ENCODE measurements around the gene GOLIM4.
"Not testable (repeated sequence)": the region's sequence is repeated elsewhere in the genome, so short reads cannot be mapped to it uniquely, and the experiment has no call there.

GOLIM4 gene

DNA sequence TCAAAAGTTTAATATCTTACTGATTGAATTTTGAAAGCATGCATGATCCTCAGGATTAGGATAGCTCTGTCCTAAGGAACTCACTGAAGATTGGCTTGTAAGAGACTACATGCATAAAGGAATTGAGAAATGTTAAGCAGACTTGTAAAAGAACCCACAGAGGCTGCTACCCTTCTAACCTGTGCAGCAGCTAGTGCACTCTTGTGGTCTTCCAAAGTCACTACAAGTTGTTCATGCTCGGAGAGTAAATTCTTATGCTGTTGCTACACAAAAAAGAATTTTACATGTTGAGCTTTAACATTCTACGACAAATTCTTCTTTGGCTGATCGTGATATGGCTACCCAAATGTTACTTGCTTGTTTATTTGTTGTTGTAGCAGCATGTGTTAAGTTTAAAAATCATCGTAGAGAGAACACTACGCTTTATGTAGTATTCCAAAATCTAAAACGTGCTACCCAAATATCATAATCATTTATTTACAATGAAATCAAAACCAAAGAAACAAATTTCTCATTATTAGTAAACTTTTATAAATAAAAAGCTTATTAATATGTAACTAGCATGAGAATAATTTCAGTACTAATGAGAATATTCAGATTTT, 55.0 kb downstream of the GOLIM4 start:
- peak; percentile 60 for DNase-seq

DNA sequence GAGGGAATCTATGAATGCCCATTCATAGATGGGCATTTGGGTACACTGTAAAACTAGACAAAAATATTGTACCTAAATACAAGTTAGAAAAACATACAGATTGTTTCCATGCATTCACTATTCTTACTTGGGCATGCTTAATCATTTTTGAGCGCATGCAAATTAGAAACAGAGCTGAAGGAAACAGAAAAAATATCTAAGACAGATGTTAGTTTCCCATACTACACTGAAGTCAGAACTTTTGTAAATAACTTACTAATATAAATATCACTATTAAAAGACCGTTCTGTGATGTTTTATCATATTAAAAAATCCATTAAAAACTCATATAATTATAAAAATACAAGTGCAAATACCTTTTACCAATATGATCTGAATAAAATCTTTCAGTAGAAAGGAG, 58.7 kb downstream of the GOLIM4 start:
- DNase-seq, result no peak

DNA sequence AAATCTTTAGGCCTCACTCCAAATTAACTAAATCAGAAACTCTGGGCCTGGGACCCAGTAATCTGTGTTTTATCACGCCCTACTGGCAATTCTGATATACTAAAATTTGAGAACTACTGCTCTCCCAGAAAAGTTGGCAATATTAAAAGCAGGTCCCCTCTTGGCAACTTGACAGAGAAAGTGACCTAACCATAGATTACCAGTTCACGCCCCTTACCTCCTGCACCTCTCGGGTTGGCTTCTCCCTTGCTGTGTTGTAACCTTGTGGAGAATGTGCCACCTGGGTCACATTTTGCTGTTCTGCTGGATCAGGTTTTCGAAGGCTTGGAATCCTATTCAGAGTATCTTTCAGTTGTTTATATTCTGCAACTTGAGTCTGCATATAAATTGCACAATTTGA, 59.1 kb downstream of the GOLIM4 start:
- DNase-seq, result no peak

DNA sequence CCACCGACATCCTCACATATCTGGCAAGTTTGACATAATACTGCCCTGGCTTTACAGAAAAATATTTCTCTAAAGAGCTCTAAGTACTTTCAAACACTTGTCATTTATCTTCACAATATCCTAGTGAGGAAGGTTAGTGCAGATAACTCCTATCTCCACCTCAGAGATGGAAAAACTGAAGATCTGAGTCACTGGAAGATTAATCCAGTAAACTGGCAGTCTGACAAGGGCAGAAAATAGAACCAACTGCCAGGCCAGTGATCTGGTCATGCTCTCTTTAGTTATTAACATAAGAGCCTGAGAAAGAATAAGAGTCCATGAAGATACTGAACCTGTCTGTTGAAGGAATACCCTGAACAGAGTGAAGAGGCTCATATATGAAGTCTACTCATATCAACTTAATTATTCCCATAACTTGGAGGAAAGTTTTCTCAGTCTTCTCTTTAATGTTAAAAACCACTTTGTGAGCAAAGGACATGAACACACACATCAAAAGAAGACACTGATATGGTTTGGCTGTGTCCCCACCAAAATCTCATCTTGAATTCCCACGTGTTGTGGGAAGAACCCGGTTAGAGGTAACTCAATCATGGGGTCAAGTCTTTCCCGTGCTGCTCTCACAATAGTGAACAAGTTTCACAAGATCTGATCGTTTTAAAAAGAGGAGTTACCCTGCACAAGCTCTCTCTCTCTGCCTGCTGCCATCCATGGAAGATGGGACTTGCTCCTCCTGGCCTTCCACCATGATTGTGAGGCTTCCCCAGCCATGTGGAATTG, 61.4 kb downstream of the GOLIM4 start:
- DNase-seq, result no peak

DNA sequence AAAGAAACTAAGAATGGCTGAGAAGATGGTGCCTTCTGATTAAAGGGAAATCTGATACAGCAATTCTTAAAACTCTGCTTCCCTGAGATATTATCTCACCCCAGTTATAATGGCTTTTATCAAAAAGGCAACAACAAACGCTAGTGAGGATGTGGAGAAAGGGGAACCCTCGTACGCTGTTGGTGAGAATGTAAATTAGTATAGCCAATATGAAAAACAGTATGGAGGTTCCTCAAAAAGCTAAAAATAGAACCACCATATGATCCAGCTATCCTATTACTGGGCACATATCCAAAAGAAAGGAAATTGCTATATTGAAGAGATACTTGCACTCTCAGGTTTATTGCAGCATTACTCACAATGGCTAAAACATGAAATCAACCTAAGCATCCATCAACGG, 65.1 kb downstream of the GOLIM4 start:
- DNase-seq, result peak; percentile 7

DNA sequence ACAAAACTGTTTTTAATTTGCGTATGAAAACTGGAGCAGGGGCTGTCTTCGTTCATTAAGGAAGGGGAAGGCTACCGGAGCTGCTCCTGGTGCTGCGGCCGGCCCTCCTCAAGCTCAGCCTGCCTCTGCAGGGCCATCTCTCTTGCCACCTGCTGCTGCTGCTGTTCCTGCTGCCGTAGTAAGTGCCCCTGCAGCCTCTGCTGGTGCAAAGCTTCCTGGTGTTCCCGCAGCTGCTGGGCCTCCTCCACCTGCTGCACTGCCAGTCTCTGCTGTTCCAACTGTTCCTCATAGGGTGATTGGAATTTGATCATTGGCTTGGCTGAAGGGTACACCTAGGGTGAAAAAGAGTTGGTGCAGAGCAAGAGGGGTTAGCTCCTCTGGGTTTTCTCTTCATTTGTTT, 66.0 kb downstream of the GOLIM4 start:
- no peak for DNase-seq

DNA sequence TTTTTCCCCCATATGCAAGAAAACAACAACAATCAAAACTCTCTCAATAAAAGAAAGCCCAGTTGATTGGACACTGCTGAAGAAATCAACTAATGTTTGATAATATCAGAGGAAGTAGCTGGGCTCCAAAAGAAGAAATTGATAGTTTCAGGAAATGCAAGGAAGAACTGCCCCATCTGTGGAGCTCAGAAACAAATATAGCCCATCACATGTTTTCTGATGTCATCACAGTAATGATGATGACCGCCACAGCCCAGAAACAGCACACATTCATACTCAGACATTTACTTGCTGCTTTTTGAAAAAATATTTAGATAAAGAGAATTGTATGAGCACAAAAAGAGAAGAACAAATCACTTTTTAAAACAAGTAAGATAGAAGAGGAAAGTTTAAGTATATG, 67.6 kb downstream of the GOLIM4 start:
- no peak for DNase-seq

DNA sequence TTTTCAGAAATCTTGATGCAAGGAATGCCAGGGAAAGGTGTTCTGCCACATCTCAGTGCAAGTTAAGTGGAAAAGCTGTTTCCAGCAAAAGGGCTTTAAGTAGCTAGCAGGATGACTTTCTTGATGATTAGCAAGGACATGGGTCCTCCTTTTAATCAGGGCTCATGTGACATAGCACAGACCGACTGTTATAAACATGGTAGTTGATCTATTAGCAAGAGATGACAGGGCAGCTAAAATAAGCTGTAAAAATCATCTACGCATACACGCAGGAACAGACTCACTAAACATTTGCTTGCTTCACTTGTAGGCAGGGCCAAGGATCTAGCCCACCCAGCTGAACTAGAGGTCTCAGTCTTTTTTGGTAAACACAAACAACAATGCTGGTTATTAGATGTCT, 69.0 kb downstream of the GOLIM4 start:
- DNase-seq, result no peak

DNA sequence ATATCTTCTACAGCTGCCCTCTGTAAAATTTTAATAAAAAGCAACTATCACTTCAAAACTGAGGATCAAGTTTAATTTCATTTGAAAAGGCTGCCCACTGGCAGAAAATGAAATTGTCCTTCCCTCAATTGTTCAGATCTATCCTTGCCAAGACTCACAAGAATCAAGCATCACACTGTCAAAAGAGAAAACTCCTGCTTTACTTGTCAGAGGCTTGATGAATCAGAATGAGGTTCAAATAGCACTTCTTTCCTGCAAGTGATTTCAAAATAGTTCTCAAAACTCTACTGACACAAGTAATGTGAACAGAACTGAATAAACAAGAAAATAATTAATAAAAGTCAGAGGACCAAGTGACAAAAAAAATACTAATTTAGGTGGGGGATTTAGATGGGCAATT, 70.6 kb downstream of the GOLIM4 start:
- no peak for DNase-seq

DNA sequence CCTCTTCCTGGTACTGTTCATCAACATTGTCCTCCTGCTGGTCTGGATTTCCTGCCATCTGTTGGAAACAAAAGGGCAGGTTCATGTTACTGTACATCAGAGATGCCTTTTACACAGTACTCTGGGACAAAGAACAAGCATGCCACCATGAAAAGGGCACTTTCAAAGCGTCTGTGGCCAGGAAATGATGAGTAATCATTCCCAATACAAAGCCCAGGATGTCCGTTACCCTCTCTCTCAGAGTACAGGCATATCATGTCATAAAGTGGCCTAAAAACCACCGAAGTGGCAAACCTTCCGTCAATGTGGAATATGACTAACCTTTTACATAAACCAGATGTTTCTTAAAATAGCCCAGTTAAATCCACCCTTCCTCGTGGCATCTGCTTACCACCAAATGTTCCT, 71.2 kb downstream of the GOLIM4 start:
- peak; percentile 77 for DNase-seq

DNA sequence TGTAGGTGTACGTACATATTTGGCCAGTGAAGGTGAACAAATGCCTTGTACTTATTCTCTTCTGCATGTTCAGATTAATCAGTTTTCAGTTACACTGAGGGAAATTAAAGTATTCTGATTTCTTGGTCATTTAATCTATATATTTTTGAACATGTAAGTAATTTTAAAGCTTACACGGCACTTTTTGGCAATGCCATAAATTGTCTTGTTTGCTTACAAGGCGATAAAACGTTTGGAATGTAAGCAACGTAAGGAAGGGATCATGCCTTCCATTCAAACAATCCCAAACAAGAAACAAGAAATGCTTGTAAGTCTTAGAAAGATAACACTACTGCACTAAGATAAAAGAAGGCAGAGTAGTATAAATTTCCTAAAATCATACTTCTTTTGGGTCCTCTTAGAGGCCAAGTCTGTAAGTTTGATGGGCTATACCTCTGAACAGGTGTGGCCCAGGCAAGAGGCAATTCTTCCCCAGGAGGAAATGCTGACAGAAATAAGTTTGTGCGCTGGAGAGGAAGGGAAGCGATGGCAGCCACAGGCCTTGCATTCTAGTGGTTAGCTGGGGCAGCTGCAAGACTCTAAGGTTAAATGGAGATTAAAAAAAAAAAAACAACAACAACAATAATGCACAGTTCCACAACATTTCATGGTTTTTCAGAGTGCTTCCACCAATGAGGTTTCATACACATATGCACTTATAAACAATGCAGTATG, 73.8 kb downstream of the GOLIM4 start:
- DNase-seq, result no peak

DNA sequence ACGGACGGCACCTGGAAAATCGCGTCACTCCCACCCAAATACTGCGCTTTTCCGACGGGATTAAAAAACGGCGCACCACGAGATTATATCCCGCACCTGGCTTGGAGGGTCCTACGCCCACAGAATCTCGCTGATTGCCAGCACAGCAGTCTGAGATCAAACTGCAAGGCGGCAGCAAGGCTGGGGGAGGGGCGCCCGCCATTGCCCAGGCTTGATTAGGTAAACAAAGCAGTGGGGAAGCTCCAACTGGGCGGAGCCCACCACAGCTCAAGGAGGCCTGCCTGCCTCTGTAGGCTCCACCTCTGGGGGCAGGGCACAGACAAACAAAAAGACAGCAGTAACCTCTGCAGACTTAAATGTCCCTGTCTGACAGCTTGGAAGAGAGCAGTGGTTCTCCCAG, 84.4 kb downstream of the GOLIM4 start:
- DNase-seq, result not testable (repeated sequence)

DNA sequence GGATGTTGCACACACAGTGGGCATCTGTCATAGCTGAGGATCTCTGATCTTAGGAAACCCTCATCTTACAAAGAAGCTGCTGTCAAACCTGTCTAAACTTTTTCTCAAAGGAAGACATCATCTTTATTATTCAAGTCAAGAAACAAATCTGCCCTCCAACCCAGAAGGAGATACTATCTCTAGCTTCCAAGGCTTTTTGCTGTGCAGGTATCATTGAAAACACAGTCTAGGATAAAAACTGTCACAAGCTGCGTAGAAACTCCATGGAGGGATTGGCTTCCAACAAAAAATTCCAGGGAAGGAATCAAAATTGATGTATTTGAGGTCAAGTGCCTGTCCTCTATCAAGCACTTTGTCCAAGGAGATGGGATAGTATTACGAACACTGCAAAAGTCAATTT, 89.1 kb downstream of the GOLIM4 start:
- DNase-seq, result no peak

DNA sequence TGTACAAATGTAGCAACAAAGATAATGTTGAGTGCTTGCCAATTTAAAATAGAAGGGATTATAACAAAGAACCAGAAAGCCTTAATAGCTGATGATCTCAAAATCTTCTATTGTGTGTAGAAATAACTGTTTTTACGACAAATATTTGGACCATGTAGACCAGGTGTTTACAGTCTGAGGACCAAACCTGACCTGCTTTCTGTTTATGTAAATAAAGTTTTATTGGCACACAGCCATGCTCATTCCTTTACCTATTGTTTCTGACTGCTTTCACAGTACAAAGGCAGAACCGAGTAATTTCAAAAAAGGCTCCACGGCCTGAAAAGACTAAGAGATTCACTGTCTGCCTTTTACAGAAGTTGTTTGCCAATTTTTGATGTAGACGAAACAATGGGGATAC, 91.8 kb downstream of the GOLIM4 start:
- no peak for DNase-seq

DNA sequence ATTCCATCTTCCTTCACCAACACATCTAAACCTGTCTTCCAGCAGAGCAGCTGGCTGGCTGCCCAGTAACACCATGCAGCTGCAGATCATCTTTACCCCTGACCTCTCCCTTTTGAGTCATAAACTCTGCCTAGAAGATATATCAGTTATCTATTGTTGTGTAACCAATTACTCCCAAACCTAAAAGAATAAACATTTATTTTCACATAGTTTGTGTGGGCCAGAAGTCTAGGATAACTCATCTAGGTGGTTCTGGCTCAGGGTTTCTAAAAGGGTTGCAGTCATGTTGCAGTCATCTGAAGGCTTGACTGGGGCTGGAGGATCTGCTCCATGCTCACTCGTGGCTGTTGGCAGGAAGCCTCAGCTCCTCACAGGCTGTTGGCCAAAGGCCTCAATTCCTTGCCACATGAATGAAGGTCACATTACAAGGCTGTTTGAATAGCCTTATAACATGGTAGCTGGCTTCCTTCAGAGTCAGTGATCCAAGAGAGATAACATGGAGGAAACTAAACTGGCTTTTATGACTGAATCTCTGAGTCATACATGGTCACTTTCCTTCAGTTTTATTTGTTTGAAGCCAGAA, 92.8 kb downstream of the GOLIM4 start:
- no peak for DNase-seq

DNA sequence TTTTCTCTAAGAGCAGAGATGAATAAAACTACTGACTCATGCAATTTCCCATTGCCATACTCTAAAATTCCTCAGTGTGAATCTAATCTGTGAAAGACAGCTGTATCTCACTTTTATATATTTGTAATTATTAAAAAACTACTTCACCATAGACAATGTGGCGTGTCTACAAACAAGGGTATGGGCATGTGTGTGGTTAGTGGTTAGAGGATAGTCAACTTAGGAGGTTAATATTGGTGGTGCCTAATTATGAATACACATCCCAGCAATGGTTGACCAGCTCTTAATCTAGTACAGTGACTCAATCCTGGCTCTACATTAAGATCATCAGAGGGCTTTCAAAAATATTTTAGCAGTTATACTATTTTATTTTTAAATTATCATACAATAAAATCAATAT, 94.5 kb downstream of the GOLIM4 start:
- DNase-seq, result no peak

DNA sequence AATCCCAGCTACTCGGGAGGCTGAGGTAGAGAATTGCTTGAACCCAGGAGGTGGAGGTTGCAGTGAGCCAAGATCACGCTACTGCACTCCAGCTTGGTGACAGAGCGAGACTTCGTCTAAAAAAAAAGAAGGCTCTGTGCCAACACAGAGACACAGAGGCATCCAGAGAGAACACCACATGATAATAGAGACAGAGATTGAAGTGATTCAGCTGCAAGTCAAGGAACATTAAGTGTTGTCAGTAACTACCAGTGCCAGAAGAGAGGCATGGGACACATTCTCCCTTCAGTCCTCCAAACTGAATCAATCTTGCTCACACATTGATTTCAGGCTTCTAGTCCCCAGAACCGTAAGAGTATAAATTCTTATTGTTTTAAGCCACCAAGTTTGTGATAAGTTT, 97.5 kb downstream of the GOLIM4 start:
- no peak for DNase-seq

DNA sequence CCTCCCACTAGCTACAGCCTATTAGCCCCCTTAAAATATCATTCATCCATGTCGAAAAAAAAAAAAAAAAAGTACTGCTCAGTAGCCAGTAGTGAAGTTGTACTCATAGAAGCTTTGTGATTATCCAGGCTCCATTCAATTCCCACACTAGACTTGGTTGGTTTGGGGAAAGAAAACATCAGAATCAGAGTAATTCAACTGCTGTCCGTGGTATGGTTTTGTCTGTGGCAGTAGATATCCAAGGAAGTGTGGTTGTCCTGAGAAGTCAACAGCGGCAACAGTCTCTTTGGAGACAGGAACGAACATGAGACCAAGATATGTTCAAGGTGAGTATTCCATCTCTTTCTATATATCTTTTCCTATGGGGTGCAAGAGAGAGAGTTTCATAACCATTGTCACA, 99.2 kb downstream of the GOLIM4 start:
- no peak for DNase-seq

DNA sequence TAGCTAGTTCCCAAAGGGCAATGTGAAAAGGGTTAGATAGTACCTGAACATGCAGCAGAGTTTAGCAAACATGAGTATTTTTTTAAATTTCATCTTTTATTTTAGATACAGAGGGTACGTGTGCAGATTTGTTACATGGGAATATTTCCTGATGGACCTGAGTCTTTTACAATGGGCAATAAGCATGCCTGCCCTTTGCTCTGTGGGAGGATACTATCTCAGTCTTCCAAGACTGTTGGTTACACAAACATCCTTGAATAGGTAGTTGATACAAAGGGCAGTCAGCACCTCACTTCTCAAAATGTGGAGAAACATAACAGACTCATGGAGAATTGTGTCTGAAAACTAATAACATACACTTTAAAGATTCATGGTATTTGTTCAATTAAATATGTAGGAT, 103.3 kb downstream of the GOLIM4 start:
- DNase-seq, result no peak

DNA sequence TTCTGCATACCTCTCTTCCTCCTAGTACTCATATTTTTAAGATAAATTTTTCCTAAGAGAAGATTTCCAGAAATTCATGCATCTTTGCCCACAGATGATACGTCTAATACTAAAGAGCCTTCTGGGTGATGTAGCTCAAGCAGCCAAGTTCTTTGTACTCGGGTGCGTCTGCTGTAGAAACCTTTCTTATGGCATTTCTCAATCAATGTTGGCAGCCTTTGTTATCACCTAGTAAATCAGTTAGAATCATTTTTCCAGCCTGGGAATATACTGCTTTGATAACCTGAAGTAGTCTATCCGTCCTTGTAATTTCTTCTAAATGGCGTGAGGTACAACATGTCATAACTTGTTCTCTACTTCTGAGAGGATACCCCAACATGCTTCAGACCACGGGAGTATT, 104.5 kb downstream of the GOLIM4 start:
- no peak for DNase-seq

DNA sequence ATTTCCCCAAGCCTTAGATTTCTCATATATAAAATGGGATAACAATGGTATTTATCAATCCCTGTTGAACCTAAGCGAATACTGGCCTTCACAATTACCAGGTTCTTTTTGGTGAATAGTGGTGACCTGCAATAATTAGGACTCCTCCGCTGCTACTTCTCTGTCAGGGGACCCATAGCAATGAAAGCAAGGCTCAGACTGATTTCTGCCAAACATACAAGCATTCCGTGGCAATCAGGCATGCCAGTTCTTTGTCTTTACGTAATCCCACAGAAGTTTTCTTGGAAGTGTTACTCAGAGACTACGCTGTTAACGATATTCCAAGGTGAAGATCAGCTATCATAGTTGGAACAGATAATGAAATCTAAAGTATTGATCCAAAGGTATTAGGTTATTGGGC, 105.7 kb downstream of the GOLIM4 start:
- no peak for DNase-seq

DNA sequence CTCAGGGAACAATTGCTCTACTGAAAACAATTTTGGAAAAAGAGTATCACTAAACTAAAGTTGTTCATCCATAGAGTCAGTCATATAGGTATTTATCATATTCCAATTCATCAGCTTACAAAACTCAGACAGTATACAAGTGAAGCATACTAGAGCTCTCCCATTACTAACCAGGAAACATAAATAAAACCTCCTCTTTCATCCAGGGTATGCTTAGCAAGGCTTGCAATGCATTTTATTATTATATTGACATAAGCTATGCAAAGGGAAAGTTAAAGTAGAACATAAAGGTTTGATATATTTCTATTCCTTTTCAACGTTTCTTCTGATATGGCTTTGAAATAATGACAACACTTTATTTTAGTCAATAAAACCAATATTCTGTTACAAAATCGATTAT, 106.7 kb downstream of the GOLIM4 start:
- DNase-seq, result no peak

DNA sequence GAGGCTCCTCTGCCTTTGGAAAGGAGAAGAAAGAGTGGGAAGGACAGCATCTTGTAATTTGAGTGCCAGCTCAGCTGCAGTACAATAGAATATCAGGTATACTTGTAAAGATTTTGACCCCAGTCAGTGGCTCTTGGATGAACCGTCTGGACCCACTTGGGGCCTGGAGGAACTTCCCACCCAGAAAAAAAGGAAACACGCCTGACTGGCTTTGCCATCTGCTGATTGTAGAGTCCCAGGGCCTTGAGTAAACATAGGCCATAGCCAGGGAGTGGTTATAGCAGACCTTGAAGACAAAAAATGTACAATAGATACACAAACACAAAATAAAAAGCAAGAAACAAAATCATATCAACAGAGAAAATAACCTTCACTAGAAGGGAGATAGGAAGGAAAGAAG, 112.1 kb downstream of the GOLIM4 start:
- no peak for DNase-seq

DNA sequence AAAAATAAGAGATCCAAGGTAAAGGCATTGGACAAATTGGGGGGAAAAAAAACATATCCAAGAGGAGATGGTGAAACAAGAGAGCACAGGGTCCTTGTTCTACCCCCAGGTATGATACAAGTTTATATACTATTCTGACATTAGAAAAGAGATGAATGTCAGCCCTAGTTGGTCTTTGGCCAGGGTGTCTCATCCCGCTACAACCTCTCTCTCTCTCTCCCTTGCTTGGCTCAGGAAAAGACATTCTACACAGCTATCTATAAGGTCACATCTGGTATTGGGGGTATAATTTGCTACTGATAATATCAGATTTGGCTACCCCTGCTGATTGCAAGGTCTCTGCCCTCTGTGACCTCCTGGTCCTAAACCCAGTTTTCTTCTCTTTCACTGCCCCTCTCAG, 117.2 kb downstream of the GOLIM4 start:
- no peak for DNase-seq

Data from NCI-H1092 treated with DMSO at 0.1 percent for 48 hours (cell line).